Measurements from ENCODE around the gene ADCY10.
A peak's percentile ranks its signal among the peaks of the same experiment; 100 is the strongest.

The ADCY10 gene

GRCh38 chr1:167797015-167797414 lies 116.9 kb downstream of the ADCY10 start:
- H3K27me3 ChIP-seq: no peaks in the 10 kb centered on the region
- no peaks in the 10 kb centered on the region for H3K9me3 ChIP-seq
- no peak overlapping the region for H3K4me3 ChIP-seq
- no peak for TF ChIP-seq CTCF (IDR thresholded peaks at IDR 0.05)
- H3K36me3 ChIP-seq: no peaks in the 10 kb centered on the region
- H3K4me1 ChIP-seq: peaks cover 0 to 31% (median 8%) of the 10 kb centered on the region in 4 donors
- intact Hi-C loops (cut with DNase I; ENCODE audit: low total_unique reads): loop anchor here (10.0 kb wide), 1 partner anchor 192 kb away; no protein-coding TSS in a partner anchor
- H3K27ac ChIP-seq: peak overlapping the region; percentile 61 to 74
- peak; percentile 90 for DNase-seq

DNA sequence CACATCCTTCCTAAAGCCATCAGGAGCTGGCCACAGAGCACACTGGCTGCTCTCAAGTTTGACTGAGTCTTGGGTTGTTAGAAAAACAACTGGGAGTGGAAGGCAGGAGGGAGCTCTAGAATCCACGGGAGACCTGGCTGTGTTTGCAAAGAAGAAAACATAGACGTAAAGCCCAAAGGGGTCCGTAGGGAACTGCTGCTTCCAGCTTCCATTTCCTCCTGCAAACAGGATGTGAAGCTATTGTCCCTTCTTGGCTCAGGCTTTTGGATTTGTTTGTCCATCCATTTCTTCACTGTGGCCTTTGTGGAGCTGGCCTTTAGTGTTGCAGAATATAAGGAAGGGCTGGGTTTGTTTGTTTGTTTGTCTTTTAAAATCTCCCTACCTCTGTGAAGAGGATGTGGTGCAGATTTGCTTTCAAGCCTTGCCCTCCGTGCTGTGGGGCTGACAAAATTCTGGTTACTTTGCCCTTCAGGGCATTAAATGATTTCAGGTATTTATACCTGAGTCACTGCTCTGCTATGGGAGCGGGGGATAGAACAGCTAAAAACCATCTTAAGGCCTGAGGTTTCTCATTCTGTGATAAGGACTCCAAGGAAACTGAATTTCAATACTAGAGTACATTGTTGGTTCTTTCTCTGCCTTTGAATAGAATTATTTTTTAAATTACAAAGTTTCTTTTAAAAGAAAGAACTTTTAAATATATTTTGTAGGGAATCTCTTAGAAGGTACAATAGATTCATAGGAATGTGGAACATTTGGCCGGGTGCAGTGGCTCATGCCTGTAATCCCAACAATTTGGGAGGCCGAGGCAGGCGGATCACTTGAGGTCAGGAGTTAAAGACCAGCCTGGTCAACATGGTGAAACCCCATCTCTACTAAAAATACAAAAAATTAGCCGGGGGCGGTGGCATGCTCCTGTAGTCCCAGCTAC lies 117.9 kb downstream of the ADCY10 start:
- peak overlapping the region; percentile 61 to 74 for H3K27ac ChIP-seq
- H3K4me3 ChIP-seq: no peak overlapping the region
- intact Hi-C loops (cut with DNase I; ENCODE audit: low total_unique reads): loop anchor here (10.0 kb wide), 1 partner anchor 191 kb away; no protein-coding TSS in a partner anchor
- peaks cover 0 to 31% (median 10%) of the 10 kb centered on the region in 4 donors for H3K4me1 ChIP-seq
- TF ChIP-seq CTCF (IDR thresholded peaks at IDR 0.05): no peak
- no peaks in the 10 kb centered on the region for H3K9me3 ChIP-seq
- DNase-seq: no peak
- H3K36me3 ChIP-seq: peaks cover 0 to 1% (median 0%) of the 10 kb centered on the region in 3 donors
- no peaks in the 10 kb centered on the region for H3K27me3 ChIP-seq

DNA sequence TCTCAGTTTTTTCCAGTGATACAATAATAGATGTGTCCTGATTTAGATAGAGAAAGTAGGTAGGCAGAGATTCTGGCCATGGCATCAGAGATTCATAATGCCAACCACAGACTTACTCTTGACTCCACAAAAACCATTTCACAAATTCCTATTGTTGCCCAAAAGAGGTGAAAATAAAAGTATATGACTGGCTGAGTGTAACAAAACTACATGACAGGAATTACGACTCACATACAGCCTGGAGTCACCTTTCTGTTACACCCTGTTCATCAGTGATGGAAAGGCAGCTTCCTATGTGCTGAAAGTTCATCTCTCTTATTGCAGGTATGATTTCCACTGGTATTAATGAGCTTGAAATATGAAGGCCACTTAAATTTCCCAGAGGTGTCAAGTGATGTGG lies 119.9 kb downstream of the ADCY10 start:
- H3K27ac ChIP-seq: no peak overlapping the region
- peaks cover 0 to 31% (median 10%) of the 10 kb centered on the region in 4 donors for H3K4me1 ChIP-seq
- no peak overlapping the region for H3K4me3 ChIP-seq
- peaks cover 0 to 20% (median 13%) of the 10 kb centered on the region in 3 donors for H3K36me3 ChIP-seq
- intact Hi-C loops (cut with DNase I; ENCODE audit: low total_unique reads): loop anchor here (10.0 kb wide), 1 partner anchor 189 kb away; no protein-coding TSS in a partner anchor
- H3K27me3 ChIP-seq: no peaks in the 10 kb centered on the region
- no peaks in the 10 kb centered on the region for H3K9me3 ChIP-seq
- TF ChIP-seq CTCF (IDR thresholded peaks at IDR 0.05): no peak
- DNase-seq: no peak

DNA sequence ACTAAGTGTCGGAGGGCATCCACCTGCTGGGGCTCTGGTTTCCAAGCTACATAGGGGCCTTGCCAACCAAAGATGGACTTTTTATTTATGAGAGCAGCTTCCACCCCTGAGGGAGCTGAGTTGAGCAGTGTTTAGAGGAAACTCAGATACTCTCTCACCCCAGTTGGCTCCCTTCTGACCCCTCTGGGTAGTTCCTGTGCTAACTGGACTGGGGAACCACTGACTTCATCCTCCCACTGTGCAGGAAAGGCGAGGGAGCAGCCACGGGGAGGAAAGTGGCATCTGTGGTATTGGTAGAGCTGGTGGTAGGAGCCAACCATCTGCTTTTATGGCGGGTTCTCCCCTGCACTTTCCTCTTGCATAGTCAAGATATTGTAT lies 121.8 kb downstream of the ADCY10 start:
- DNase-seq: no peak
- intact Hi-C loops (cut with DNase I; ENCODE audit: low total_unique reads): loop anchor here (10.0 kb wide), 1 partner anchor 187 kb away; no protein-coding TSS in a partner anchor

More for the DNA sequence above, 121.8 kb downstream of the ADCY10 start:
- no peak overlapping the region for H3K27ac ChIP-seq
- H3K4me3 ChIP-seq: no peak overlapping the region
- H3K9me3 ChIP-seq: no peaks in the 10 kb centered on the region
- peaks cover 14 to 32% (median 31%) of the 10 kb centered on the region in 3 donors for H3K36me3 ChIP-seq
- H3K4me1 ChIP-seq: peaks cover 0 to 24% (median 8%) of the 10 kb centered on the region in 4 donors
- H3K27me3 ChIP-seq: no peaks in the 10 kb centered on the region
- TF ChIP-seq CTCF (IDR thresholded peaks at IDR 0.05): no peak
